GM23338 (cell line): ENCODE results near the gene B3GALT4. TPM values are rescaled to one million over a fixed set of nuclear protein-coding genes. Genes with fewer than 3 reads are reported as not detected.
A peak's percentile ranks its signal among the peaks of the same experiment; 100 is the strongest.

Source experiments
- ATAC-seq: fragments of 200-7000 bp; cut with Tn5 transposase; 3 replicates; pipeline ENCODE4 v1.9.1; 2020
- DNase-seq: peaks from one replicate; pipeline ENCODE4 v3.0.0-alpha.2; 2015; ENCODE audit warnings: low spot score
- H2AFZ ChIP-seq: fragments of 200-600 bp; sonication (generic); 2 replicates; pipeline ENCODE4 v1.8.0; 2016; ENCODE audit warnings: antibody characterized with exemption, mild to moderate bottlenecking, moderate library complexity
- H3F3A ChIP-seq: fragments of 200-600 bp; sonication (generic); replicated peaks from 2 replicates; pipeline ENCODE4 v1.8.0; 2017; ENCODE audit warnings: antibody characterized with exemption, mixed run types, low read depth
- H3K27ac ChIP-seq: fragments of 200-600 bp; sonication (generic); 2 replicates; pipeline ENCODE4 v1.6.1; 2016; ENCODE audit warnings: low read depth
- H3K27me3 ChIP-seq: fragments of 200-600 bp; sonication (generic); 2 replicates; pipeline ENCODE4 v1.8.0; 2016; ENCODE audit warnings: mild to moderate bottlenecking, mixed run types, moderate library complexity; ENCODE audit not compliant: insufficient read depth
- H3K36me3 ChIP-seq: fragments of 200-600 bp; sonication (generic); 2 replicates; pipeline ENCODE4 v1.8.0; 2016; ENCODE audit warnings: mild to moderate bottlenecking; ENCODE audit not compliant: insufficient read depth
- H3K4me1 ChIP-seq: fragments of 200-600 bp; sonication (generic); 2 replicates; pipeline ENCODE4 v1.8.0; 2016; ENCODE audit warnings: mild to moderate bottlenecking, moderate library complexity; ENCODE audit not compliant: insufficient read depth
- H3K4me2 ChIP-seq: fragments of 200-600 bp; sonication (generic); 2 replicates; pipeline ENCODE4 v1.7.1; 2017; ENCODE audit warnings: mixed run types
- H3K4me3 ChIP-seq: fragments of 200-600 bp; sonication (generic); 2 replicates; pipeline ENCODE4 v1.6.1; 2016; ENCODE audit warnings: mixed run types
- H3K79me2 ChIP-seq: fragments of 200-600 bp; sonication (generic); replicated peaks from 2 replicates; pipeline ENCODE4 v1.8.0; 2017; ENCODE audit warnings: mild to moderate bottlenecking; ENCODE audit not compliant: insufficient read depth
- H3K9me2 ChIP-seq: fragments of 200-600 bp; sonication (generic); 2 replicates; pipeline ENCODE4 v1.8.0; 2017; ENCODE audit not compliant: insufficient read depth
- H4K20me1 ChIP-seq: fragments of 200-600 bp; sonication (generic); replicated peaks from 2 replicates; pipeline ENCODE4 v1.8.0; 2017; ENCODE audit warnings: mild to moderate bottlenecking; ENCODE audit not compliant: insufficient read depth
- H3K27ac Mint-ChIP-seq: 2 replicates; pipeline ENCODE4 v1.8.0; 2020; ENCODE audit warnings: inconsistent platforms, mild to moderate bottlenecking, moderate library complexity, mixed read lengths
- H3K27me3 Mint-ChIP-seq: 3 replicates; pipeline ENCODE4 v1.8.0; 2022; ENCODE audit warnings: low read depth, mild to moderate bottlenecking, moderate library complexity, mixed read lengths, inconsistent platforms; ENCODE audit not compliant: insufficient read depth, poor library complexity
- H3K36me3 Mint-ChIP-seq: 3 replicates; pipeline ENCODE4 v1.8.0; 2021; ENCODE audit warnings: low read depth, mild to moderate bottlenecking, inconsistent platforms, moderate library complexity, mixed read lengths
- H3K4me1 Mint-ChIP-seq: 3 replicates; pipeline ENCODE4 v1.8.0; 2020; ENCODE audit warnings: mild to moderate bottlenecking, inconsistent platforms, mixed read lengths
- H3K4me3 Mint-ChIP-seq: 3 replicates; pipeline ENCODE4 v1.8.0; 2021; ENCODE audit warnings: moderate library complexity, mild to moderate bottlenecking, inconsistent platforms, mixed read lengths
- H3K9me3 Mint-ChIP-seq: 3 replicates; pipeline ENCODE4 v1.8.0; 2020; ENCODE audit warnings: moderate library complexity, mild to moderate bottlenecking, inconsistent platforms, mixed read lengths
- CTCF ChIP-seq, 2 experiments: fragments of 200-600 bp in 1 of 2; sonication (generic) in 1 of 2; conservative IDR thresholded peaks; 2 replicates each; pipeline versions ENCODE4 v1.5.1 to v1.6.1; 2016 to 2017; ENCODE audit warnings: antibody characterized with exemption in 2 of 2, low read depth in 2 of 2, mild to moderate bottlenecking in 2 of 2, moderate library complexity in 1 of 2
- EZH2 ChIP-seq: fragments of 200-600 bp; sonication (generic); IDR thresholded peaks from one replicate; pipeline ENCODE4 v1.8.0; 2017; ENCODE audit warnings: antibody characterized with exemption, mild to moderate bottlenecking, low read depth; ENCODE audit not compliant: unreplicated experiment
- NANOG ChIP-seq: IDR thresholded peaks from 2 replicates; pipeline ENCODE4 v1.6.1; 2016; ENCODE audit warnings: antibody characterized with exemption, borderline replicate concordance
- POLR2AphosphoS5 ChIP-seq: IDR thresholded peaks from 2 replicates; pipeline ENCODE4 v1.6.1; 2016; ENCODE audit warnings: antibody characterized with exemption, low read depth
- ZNF331 ChIP-seq: fragments of 250-450 bp; sonication (Bioruptor Pico); IDR thresholded peaks from 2 replicates; pipeline ENCODE4 v1.5.0; 2020; ENCODE audit warnings: low read depth, mild to moderate bottlenecking, moderate library complexity
- ZNF462 ChIP-seq: fragments of 250-450 bp; sonication (Bioruptor Pico); IDR thresholded peaks from 2 replicates; pipeline ENCODE4 v1.5.0; 2020; ENCODE audit warnings: mild to moderate bottlenecking, moderate library complexity
- polyA plus RNA-seq: library from polyadenylated mRNA; unstranded; fragments of >200 nt; fragmentation: Nextera tagmentation; extraction: Ambion mirVana; gene quantifications from 2 replicates; pipeline ENCODE4 v1.2.1, GENCODE V29; 2016
- total RNA-seq: library from RNA; depleted of rRNA; stranded (reverse); fragments of >200 nt; shearing (Covaris generic); gene quantifications from 2 replicates; pipeline ENCODE4 v1.2.3, GENCODE V29; 2014
- TF ChIP-seq, protein P1 (sequence below): IDR thresholded peaks from one replicate; pipeline ENCODE4 v1.6.1; 2018; ENCODE audit warnings: antibody characterized with exemption; ENCODE audit not compliant: unreplicated experiment

The B3GALT4 gene
- total and polyA plus RNA-seq, 2 experiments from 2014 or later = 1.3 to 2.3 TPM

- Mint-ChIP-seq H3K27ac (peak overlapping the region; percentile 98), H3K4me3 (peak overlapping the region; percentile 97), H3K4me1 (peaks cover 25% of the 10 kb centered on the region), H3K9me3 (no peaks in the 10 kb centered on the region), H3K27me3 (peaks cover 23% of the 10 kb centered on the region), H3K36me3 (peaks cover 19% of the 10 kb centered on the region)
- no peak for TF ChIP-seq NANOG
- no peak for TF ChIP-seq ZNF462 (CRISPR knock-in tag)
- peak; percentile 7 to 25; a peak in 2 of 4 replicates for TF ChIP-seq CTCF (conservative IDR thresholded peaks at IDR 0.05; ENCODE audit: low read depth in 2 of 2)
- TF ChIP-seq ZNF331 (CRISPR knock-in tag) = no peak
- no peak for TF ChIP-seq POLR2AphosphoS5
- TF ChIP-seq, protein P1, sequence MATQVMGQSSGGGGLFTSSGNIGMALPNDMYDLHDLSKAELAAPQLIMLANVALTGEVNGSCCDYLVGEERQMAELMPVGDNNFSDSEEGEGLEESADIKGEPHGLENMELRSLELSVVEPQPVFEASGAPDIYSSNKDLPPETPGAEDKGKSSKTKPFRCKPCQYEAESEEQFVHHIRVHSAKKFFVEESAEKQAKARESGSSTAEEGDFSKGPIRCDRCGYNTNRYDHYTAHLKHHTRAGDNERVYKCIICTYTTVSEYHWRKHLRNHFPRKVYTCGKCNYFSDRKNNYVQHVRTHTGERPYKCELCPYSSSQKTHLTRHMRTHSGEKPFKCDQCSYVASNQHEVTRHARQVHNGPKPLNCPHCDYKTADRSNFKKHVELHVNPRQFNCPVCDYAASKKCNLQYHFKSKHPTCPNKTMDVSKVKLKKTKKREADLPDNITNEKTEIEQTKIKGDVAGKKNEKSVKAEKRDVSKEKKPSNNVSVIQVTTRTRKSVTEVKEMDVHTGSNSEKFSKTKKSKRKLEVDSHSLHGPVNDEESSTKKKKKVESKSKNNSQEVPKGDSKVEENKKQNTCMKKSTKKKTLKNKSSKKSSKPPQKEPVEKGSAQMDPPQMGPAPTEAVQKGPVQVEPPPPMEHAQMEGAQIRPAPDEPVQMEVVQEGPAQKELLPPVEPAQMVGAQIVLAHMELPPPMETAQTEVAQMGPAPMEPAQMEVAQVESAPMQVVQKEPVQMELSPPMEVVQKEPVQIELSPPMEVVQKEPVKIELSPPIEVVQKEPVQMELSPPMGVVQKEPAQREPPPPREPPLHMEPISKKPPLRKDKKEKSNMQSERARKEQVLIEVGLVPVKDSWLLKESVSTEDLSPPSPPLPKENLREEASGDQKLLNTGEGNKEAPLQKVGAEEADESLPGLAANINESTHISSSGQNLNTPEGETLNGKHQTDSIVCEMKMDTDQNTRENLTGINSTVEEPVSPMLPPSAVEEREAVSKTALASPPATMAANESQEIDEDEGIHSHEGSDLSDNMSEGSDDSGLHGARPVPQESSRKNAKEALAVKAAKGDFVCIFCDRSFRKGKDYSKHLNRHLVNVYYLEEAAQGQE = no peak
- no peak for TF ChIP-seq EZH2
- Histone ChIP-seq H3K4me1 (no peaks in the 10 kb centered on the region), H3K9me2 (no peaks in the 10 kb centered on the region), H4K20me1 (peaks cover 19% of the 10 kb centered on the region), H3K4me2 (peak overlapping the region; percentile 99), H3K36me3 (no peaks in the 10 kb centered on the region), H3K27ac (peak overlapping the region; percentile 78; the same call in 1 of the 2 replicates), H3K4me3 (peak overlapping the region; percentile 100), H3K79me2 (peaks cover 32% of the 10 kb centered on the region), H3F3A (peaks cover 19% of the 10 kb centered on the region; the same call in 1 of the 2 replicates), H2AFZ (peak overlapping the region; percentile 93; the same call in 1 of the 2 replicates), H3K27me3 (no peaks in the 10 kb centered on the region)
- peak; percentile 61 for ATAC-seq
- DNase-seq = peak; percentile 93
Measured at GRCh38 chr6:33297956-33298772, 21.2 kb downstream of the B3GALT4 start.
